PFSK-1 (cell line): ENCODE results near the gene EFNA2.

ENCODE experiments used
- POLR2AphosphoS5 ChIP-seq: IDR thresholded peaks from 2 replicates; pipeline ENCODE4 v1.6.1; 2012; ENCODE audit warnings: low read depth, mild to moderate bottlenecking, control low read depth, low read length, moderate library complexity
- SIN3A ChIP-seq: IDR thresholded peaks from 2 replicates; pipeline ENCODE4 v1.6.1; 2012; ENCODE audit warnings: mild to moderate bottlenecking, low read length, moderate library complexity, borderline replicate concordance; ENCODE audit not compliant: insufficient read depth

DNA sequence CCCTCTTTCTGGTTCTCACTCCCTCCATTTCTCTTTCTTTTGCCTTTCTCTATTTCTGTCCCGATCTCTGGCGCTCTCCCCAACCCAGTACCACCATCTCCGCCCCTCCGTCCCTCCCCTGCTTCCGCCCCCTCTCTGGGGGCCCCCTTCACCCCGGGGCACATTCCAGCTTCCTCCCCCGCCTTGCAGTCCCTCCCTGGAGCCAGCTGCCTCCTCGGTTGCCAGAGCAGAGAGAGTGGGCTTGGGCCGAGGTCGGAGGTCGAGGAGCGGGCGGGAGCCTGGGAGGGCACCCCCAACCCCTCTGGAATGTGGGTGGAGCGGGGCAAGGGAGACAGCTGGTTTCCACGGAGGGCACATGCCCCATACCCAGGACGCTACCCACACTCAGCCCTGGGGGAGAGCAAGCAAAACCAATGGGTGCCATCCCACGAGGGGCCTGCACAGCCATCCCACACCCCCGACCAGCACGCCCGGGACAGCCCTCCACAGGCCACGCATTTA lies 23.0 kb upstream of the EFNA2 start:
- TF ChIP-seq POLR2AphosphoS5 (peak; percentile 18; the same call in 1 of the 2 replicates), SIN3A (no peak)
